HG03097 (cell line): ENCODE measurements around the gene UMAD1.
"Not testable (repeated sequence)": the region's sequence is repeated elsewhere in the genome, so short reads cannot be mapped to it uniquely, and the experiment has no call there.

ENCODE experiments used
- ATAC-seq: cut with Tn5 transposase; IDR thresholded peaks from one replicate; pipeline ENCODE4 v1.9.1; 2021; ENCODE audit not compliant: unreplicated experiment, low FRiP score

UMAD1 gene

GRCh38 chr7:7651479-7651878, 10.9 kb downstream of the UMAD1 start:
- no peak for ATAC-seq

- no peak for ATAC-seq
These were observed 12.4 kb downstream of the UMAD1 start for GRCh38 chr7:7652798-7653540.

- ATAC-seq, result no peak
These were observed 13.1 kb downstream of the UMAD1 start for GRCh38 chr7:7653593-7654187.

GRCh38 chr7:7654964-7655715, 14.6 kb downstream of the UMAD1 start:
- no peak for ATAC-seq

- not testable (repeated sequence) for ATAC-seq
These were observed 15.9 kb downstream of the UMAD1 start for GRCh38 chr7:7656459-7656858.

- no peak for ATAC-seq
These were observed 22.0 kb downstream of the UMAD1 start for GRCh38 chr7:7662527-7662926.

- ATAC-seq, result no peak
These were observed 23.7 kb downstream of the UMAD1 start for GRCh38 chr7:7664291-7664690.

- no peak for ATAC-seq
These were observed 24.5 kb downstream of the UMAD1 start for GRCh38 chr7:7665031-7665430.

GRCh38 chr7:7667187-7667586, 26.6 kb downstream of the UMAD1 start:
- ATAC-seq, result no peak

GRCh38 chr7:7668706-7669105, 28.2 kb downstream of the UMAD1 start:
- ATAC-seq, result no peak

- ATAC-seq, result no peak
These were observed 29.9 kb downstream of the UMAD1 start for GRCh38 chr7:7670490-7670889.

- ATAC-seq, result no peak
These were observed 30.8 kb downstream of the UMAD1 start for GRCh38 chr7:7671361-7671760.

GRCh38 chr7:7672545-7673239, 32.1 kb downstream of the UMAD1 start:
- ATAC-seq, result no peak

GRCh38 chr7:7673240-7673550, 32.6 kb downstream of the UMAD1 start:
- no peak for ATAC-seq

- ATAC-seq, result no peak
These were observed 35.1 kb downstream of the UMAD1 start for GRCh38 chr7:7675686-7676085.

GRCh38 chr7:7679640-7680039, 39.1 kb downstream of the UMAD1 start:
- not testable (repeated sequence) for ATAC-seq

- peak; percentile 71 for ATAC-seq
These were observed 40.8 kb downstream of the UMAD1 start for GRCh38 chr7:7681191-7681935.

GRCh38 chr7:7681936-7682329, 41.4 kb downstream of the UMAD1 start:
- ATAC-seq, result no peak

- ATAC-seq, result no peak
These were observed 42.3 kb downstream of the UMAD1 start for GRCh38 chr7:7682861-7683260.

GRCh38 chr7:7686811-7687508, 46.4 kb downstream of the UMAD1 start:
- ATAC-seq, result no peak
